Stimulated activated CD8-positive, alpha-beta memory T cell treated with anti-CD3 and anti-CD28 coated beads, Interleukin-2, amount 100 ng/mL, for 1 hour (primary cell): ENCODE data around the gene GHRHR.

Experiments
- DNase-seq, 2 donors: peaks; one replicate each; pipeline ENCODE4 v3.0.0-alpha.2; 2020; ENCODE audit warnings: low read depth in 2 of 2

Gene GHRHR

GRCh38 chr7:30968747-30969603 lies 5.2 kb downstream of the GHRHR start:
- DNase-seq: no peak

DNA sequence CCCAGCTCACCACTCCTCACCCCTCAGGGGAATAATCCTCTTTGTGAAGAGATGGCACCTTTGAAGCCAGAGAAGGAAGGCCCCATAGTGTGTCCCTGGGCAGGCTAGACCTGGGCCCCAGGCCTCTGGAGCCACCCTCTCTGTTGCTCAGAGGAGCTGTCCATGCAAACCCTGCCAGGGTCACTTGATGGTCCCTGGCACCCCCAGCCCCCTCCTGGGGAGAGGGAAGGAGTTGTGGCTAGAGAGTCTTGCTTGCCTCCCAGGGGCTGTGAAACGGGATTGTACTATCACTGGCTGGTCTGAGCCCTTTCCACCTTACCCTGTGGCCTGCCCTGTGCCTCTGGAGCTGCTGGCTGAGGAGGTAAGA lies 5.8 kb downstream of the GHRHR start:
- DNase-seq: no peak

GRCh38 chr7:30970074-30970473 lies 6.3 kb downstream of the GHRHR start:
- no peak for DNase-seq

GRCh38 chr7:30970594-30971094 lies 6.9 kb downstream of the GHRHR start:
- DNase-seq: no peak

DNA sequence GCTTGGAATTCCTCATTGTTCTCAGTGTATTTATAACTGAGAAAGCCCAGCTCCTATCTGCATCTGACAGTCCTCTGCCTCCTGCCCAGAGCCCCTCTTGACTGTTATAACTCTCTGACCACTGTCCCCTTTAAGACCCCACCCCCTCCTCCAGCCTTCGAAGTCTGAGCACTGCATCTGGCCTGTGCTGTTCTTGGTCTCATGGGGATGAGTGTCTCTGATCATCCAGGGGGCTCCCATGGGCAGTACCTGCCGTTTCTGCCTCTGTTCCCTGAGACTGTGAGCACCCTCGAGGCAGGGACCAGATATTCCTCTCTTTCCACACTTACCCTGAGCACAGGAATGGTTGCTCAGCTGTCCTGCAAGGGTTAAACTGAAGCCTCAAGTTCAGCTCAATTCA lies 7.7 kb downstream of the GHRHR start:
- no peak for DNase-seq

DNA sequence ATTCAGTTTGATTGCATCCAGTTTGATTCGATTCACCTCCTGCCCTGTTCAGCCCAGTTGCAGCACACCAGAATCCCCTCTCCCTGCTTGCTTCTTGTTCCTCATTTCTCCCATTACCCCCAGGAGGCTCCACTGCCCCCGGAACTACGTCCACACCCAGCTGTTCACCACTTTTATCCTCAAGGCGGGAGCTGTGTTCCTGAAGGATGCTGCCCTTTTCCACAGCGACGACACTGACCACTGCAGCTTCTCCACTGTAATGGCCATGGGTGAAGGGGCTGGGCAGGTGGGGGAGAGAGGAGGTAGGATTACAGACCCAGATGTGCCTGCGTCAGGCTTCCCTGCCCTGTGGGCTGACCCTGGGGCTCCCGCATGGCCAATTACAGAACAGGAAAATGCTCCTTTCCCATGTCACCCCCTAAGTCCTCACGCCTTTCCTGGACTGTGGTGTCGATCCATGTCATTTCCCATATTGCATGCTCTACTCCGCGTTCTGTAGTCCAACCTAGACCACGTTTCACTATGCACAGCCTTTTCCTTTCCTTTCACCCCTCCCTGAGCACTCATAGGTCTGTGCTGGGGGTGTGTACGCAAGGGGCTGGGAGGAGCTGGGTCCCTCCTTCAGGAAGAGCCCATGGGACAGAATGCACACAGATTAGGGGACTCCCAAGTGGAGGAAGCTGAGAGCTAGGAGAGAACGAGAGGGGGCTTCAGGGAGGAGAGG lies 8.2 kb downstream of the GHRHR start:
- DNase-seq: no peak

- no peak for DNase-seq
These were observed 9.5 kb downstream of the GHRHR start for GRCh38 chr7:30973292-30973691.

GRCh38 chr7:30973791-30974604 lies 10.2 kb downstream of the GHRHR start:
- no peak for DNase-seq

- no peak for DNase-seq
These were observed 11.0 kb downstream of the GHRHR start for GRCh38 chr7:30974605-30975255.

DNA sequence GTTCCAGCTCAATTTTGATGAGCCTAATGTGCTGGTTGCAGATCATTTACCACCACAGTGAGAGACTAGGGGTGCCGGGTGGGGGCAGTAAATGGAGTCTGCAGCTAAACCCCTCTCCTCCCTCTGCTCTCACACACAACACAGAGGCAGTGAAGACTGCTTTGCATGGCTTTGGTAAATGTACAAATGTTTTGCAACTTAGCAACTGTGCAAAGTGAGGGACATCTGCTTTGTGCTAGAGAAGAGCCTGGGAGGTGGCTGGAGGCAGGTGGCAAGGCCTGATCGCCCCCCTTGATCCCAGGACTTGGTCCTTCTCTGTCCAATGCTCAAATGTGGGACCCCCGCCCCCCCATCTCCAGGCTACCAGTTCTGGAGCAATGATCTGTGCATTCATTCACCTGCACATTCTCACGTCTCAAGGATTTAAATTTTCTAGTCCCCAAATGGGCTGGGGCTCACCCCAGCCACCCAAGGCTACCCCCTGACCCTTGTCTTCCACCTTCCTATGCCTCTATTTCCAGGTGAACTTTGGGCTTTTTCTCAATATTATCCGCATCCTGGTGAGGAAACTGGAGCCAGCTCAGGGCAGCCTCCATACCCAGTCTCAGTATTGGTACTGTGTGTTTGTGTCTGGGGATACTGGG lies 11.6 kb downstream of the GHRHR start:
- no peak for DNase-seq

DNA sequence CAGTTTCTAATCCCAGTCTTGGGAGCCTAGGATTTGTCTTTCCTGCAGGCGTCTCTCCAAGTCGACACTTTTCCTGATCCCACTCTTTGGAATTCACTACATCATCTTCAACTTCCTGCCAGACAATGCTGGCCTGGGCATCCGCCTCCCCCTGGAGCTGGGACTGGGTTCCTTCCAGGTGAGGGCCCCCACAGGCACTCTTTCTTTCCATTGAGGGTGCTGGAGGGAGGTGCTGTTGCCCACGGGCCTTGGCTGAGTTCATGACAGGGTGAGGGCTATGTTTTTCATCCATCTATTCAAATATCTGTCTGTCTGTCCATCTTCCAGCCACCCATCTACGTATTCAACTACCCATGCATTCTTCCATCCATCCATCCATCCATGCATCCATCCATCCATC lies 12.6 kb downstream of the GHRHR start:
- no peak for DNase-seq

DNA sequence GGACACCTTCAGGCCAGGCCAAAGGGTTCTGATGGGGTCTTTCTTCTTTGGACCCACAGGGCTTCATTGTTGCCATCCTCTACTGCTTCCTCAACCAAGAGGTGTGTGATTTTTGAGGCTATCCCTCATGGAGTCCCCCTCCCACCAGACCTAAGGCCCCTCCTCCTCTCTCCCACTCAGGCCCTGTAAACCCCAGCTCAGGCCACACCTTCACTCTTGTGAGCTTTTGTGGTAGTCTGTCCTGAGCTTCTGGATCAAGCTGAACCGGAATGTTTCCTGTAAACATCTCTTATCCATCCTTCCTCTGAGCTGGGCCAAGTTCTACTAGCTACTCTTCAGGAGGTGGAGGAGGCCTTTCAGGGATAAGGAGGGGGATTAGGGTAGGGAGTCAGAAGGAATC lies 13.5 kb downstream of the GHRHR start:
- DNase-seq: no peak

DNA sequence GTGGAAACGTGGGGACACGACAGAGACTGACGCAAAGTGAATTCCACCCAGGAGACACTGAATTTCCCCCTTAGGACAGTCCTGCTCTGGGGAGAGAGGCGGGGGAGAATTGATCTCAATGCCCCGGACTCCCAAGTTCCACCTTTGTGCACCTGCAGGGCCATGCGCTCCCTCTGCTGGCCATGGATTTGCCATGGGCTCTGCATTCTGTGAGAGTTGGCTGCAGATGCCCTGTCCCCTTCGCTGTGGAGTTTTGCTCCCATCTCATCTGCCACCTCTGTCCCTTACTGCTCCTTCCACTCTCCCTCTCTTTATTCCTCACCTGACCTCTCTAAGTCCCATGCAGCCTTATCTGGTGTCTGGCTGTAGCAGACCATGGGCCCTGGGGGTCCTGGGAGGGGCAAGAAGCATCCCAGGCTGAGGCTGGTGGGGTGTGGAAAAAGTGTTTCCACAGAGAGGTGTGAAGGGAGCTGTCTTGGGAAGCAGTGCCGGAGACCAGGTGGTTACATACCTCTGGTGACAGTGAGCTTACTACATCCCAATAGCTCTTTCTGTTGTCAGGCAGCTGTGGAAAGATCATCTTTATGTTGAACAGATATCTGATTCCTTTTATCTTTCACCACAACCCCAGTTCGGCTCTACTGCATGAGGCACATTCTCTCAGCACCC lies 14.3 kb downstream of the GHRHR start:
- DNase-seq: no peak

GRCh38 chr7:30979027-30979426 lies 15.3 kb downstream of the GHRHR start:
- no peak for DNase-seq

DNA sequence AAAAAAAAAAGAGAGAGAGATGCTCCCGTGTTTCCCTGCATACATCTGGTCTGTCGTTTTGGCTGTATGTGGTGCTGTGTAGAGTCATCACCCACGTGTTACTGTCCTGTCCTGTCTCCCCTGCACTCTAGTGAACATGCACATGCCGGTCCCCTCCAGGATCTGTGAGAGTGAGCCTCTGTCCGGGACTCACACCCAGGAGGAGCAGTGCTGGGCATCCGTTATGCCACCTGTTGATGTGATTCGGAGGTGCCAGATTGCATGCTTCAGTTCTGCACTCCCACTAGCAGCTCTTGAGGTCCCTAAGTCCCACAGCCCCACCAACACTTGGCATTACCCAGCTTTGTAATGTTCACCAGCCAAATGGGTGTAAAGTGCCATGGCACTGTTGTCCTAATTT lies 16.4 kb downstream of the GHRHR start:
- DNase-seq: no peak

GRCh38 chr7:30980751-30981150 lies 17.0 kb downstream of the GHRHR start:
- DNase-seq: no peak

DNA sequence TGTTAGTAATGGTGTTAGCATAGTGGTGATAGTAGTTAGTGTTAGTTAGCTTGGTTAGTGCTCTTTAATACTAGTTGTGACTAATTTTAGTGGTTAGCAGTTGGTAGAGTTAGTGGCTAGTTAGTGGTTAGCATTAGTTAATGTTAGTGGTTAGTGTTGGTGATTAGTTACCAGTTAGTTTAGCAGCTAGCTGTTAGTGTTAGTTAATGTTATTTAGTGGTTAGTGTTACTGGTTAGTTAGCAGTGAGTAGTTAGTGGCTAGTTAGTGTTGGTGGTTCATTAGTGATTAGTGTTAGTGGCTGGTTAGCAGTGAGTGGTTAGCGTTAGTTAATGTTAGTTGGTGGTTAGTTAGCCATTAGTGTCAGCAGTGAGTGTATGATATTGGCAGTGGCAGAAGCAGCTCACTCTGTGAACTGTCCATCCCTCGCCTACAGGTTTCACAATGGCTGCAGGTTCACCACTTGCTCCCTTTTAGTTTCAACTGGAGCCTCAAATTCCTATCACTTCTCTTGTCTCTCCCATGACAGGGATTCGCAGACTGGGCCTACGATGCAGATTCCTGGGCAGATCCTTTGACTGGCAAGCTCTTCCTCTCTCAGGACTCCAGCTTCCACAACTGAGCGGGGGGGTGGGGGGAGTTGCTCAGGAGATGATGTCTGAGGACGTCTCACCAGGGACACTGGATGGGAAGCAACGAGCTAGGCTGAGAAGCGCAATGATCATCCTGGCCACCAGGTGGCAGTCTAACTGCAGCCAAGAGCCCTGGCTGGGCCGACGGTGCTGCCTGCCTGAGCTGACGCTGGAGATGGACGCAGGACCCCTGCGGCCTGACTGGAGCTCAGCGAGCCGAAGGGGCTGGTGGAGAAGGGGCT lies 19.5 kb downstream of the GHRHR start:
- peak; percentile 46 to 56 for DNase-seq

- no peak for DNase-seq
These were observed 20.1 kb downstream of the GHRHR start for GRCh38 chr7:30983914-30984247.

DNA sequence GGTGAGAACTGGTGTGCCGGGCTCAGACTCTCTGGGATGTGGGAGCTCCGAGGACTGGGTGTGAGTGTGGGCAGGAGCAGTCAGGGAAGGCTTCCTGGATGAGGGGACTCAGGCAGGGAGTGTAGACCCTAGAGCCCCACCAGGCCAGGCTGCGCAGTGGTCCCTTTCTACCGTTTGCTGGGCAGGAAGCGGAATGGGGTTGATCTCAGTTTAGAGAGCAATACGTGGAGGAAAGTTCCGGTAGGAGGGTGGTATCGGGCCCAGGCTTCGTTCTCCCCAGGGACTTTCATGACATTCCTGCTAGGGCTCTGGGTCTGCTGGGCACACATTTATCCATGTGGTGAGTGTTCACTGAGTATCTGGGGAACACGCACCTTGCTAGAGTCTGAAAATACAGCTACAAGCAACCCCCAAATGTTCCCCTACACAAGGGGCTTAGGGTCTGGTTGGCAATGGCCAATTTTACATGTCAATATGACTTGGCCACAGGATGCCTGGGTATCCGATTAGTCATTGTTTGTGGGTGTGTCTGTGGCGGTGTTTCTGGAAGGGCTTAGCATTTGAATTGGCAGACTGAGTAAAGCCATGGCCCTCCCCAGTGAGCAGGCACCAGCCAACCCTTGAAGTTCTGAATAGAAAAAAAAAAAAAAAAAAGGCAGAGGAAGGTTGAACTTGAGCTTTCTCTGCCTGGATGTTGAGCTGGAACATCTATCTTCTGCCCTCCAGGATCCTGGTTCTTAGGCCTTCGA lies 20.8 kb downstream of the GHRHR start:
- no peak for DNase-seq
